HEK293 (cell line): ENCODE measurements around the gene PRSS35.
A peak's percentile ranks its signal among the peaks of the same experiment; 100 is the strongest.

Experiments
- CTCF ChIA-PET: fragments of 350-600 bp; formaldehyde crosslinking; extraction: SDS; loops from one replicate; lab custom pipeline; 2021; ENCODE audit warnings: antibody characterized with exemption; lab: Yijun Ruan, JAX
- POLR2A ChIA-PET: fragments of 300-600 bp; formaldehyde crosslinking; extraction: SDS; loops from one replicate; lab custom pipeline; 2020; ENCODE audit warnings: antibody characterized with exemption, inconsistent platforms; lab: Yijun Ruan, JAX
- H3K27ac ChIP-seq: fragments of 200-500 bp; sonication (Bioruptor generic); 2 replicates; pipeline ENCODE4 v1.5.1; 2014; ENCODE audit warnings: low read depth, low read length, control low read depth, inconsistent platforms; ENCODE audit errors: extremely low read depth
- H3K36me3 ChIP-seq, 2 experiments: fragments of 200-500 bp in 1 of 2; sonication (Bioruptor generic) in 1 of 2; 1 replicate in 1 of 2; 2 replicates in 1 of 2; pipeline ENCODE4 v1.5.1; 2014 to 2017; ENCODE audit warnings: inconsistent platforms in 2 of 2, low read length in 2 of 2; ENCODE audit not compliant: control insufficient read depth in 2 of 2, insufficient read depth in 1 of 2
- H3K4me1 ChIP-seq: fragments of 200-500 bp; sonication (Bioruptor generic); 2 replicates; pipeline ENCODE4 v1.5.1; 2014; ENCODE audit warnings: mild to moderate bottlenecking, low read length, inconsistent platforms; ENCODE audit not compliant: control insufficient read depth, insufficient read depth
- H3K4me3 ChIP-seq: 2 replicates; pipeline ENCODE4 v1.5.1; 2011; ENCODE audit warnings: low read depth, mild to moderate bottlenecking, control low read depth, low read length, moderate library complexity
- H3K9me3 ChIP-seq: fragments of 200-500 bp; sonication (Bioruptor generic); 2 replicates; pipeline ENCODE4 v1.5.1; 2014; ENCODE audit warnings: low read depth, low read length, inconsistent platforms; ENCODE audit not compliant: control insufficient read depth, insufficient read depth
- IKZF3 ChIP-seq: fragments of 450-650 bp; IDR thresholded peaks from 2 replicates; pipeline ENCODE4 v1.5.0; 2018; ENCODE audit warnings: missing biosample characterization, mild to moderate bottlenecking, missing genetic modification characterization, moderate library complexity
- OSR2 ChIP-seq: fragments of 450-650 bp; formaldehyde crosslinking; IDR thresholded peaks from 2 replicates; pipeline ENCODE4 v1.5.1; 2016; ENCODE audit warnings: missing biosample characterization, missing genetic modification characterization
- PRDM1 ChIP-seq: fragments of 450-650 bp; formaldehyde crosslinking; IDR thresholded peaks from 2 replicates; pipeline ENCODE4; 2016; ENCODE audit warnings: missing biosample characterization, missing genetic modification characterization
- SP2 ChIP-seq: fragments of 450-650 bp; formaldehyde crosslinking; IDR thresholded peaks from 2 replicates; pipeline ENCODE4 v1.5.1; 2016; ENCODE audit warnings: missing biosample characterization, missing genetic modification characterization
- WT1 ChIP-seq: fragments of 450-650 bp; formaldehyde crosslinking; IDR thresholded peaks from 2 replicates; pipeline ENCODE4 v1.5.1; 2016; ENCODE audit warnings: missing biosample characterization, missing genetic modification characterization
- YY2 ChIP-seq: fragments of 450-650 bp; formaldehyde crosslinking; IDR thresholded peaks from 2 replicates; pipeline ENCODE4 v1.5.1; 2016; ENCODE audit warnings: missing biosample characterization, missing genetic modification characterization
- ZBTB20 ChIP-seq: fragments of 450-650 bp; formaldehyde crosslinking; IDR thresholded peaks from 2 replicates; pipeline ENCODE4 v1.5.1; 2016; ENCODE audit warnings: missing biosample characterization, missing genetic modification characterization
- ZBTB8A ChIP-seq: fragments of 450-650 bp; formaldehyde crosslinking; IDR thresholded peaks from 2 replicates; pipeline ENCODE4 v1.5.1; 2016; ENCODE audit warnings: missing biosample characterization, missing genetic modification characterization
- ZNF157 ChIP-seq: fragments of 450-650 bp; formaldehyde crosslinking; IDR thresholded peaks from 2 replicates; pipeline ENCODE4 v1.5.1; 2016; ENCODE audit warnings: missing biosample characterization, missing genetic modification characterization
- ZNF223 ChIP-seq: fragments of 450-650 bp; formaldehyde crosslinking; IDR thresholded peaks from 2 replicates; pipeline ENCODE4 v1.5.1; 2016; ENCODE audit warnings: missing biosample characterization, missing genetic modification characterization
- ZNF23 ChIP-seq: fragments of 450-650 bp; formaldehyde crosslinking; IDR thresholded peaks from 2 replicates; pipeline ENCODE4 v1.5.1; 2016; ENCODE audit warnings: missing biosample characterization, missing genetic modification characterization, borderline replicate concordance
- ZNF266 ChIP-seq: fragments of 450-650 bp; formaldehyde crosslinking; IDR thresholded peaks from 2 replicates; pipeline ENCODE4 v1.5.1; 2016; ENCODE audit warnings: missing biosample characterization, missing genetic modification characterization, low read depth
- ZNF292 ChIP-seq: fragments of 450-650 bp; formaldehyde crosslinking; IDR thresholded peaks from 2 replicates; pipeline ENCODE4 v1.5.1; 2016; ENCODE audit warnings: low read depth, missing biosample characterization, missing genetic modification characterization, borderline replicate concordance
- ZNF366 ChIP-seq: fragments of 450-650 bp; formaldehyde crosslinking; conservative IDR thresholded peaks from 2 replicates; pipeline ENCODE4 v1.5.1; 2016; ENCODE audit warnings: missing biosample characterization, missing genetic modification characterization
- ZNF37A ChIP-seq: fragments of 450-650 bp; IDR thresholded peaks from 2 replicates; pipeline ENCODE4 v1.5.1; 2018; ENCODE audit warnings: missing biosample characterization, missing genetic modification characterization
- ZNF404 ChIP-seq: fragments of 450-650 bp; formaldehyde crosslinking; IDR thresholded peaks from 2 replicates; pipeline ENCODE4 v1.5.1; 2017; ENCODE audit warnings: missing biosample characterization, missing genetic modification characterization
- ZNF514 ChIP-seq: fragments of 450-650 bp; formaldehyde crosslinking; IDR thresholded peaks from 2 replicates; pipeline ENCODE4 v1.5.1; 2016; ENCODE audit warnings: missing biosample characterization, missing genetic modification characterization
- ZNF777 ChIP-seq: fragments of 450-650 bp; formaldehyde crosslinking; IDR thresholded peaks from 2 replicates; pipeline ENCODE4 v1.5.1; 2017; ENCODE audit warnings: missing biosample characterization, missing genetic modification characterization, borderline replicate concordance
- ZSCAN16 ChIP-seq: fragments of 450-650 bp; formaldehyde crosslinking; IDR thresholded peaks from 2 replicates; pipeline ENCODE4 v1.5.1; 2016; ENCODE audit warnings: missing biosample characterization, missing genetic modification characterization
- TF ChIP-seq, protein P1 (sequence below): fragments of 450-650 bp; formaldehyde crosslinking; IDR thresholded peaks from 2 replicates; pipeline ENCODE4 v1.5.1; 2016; ENCODE audit warnings: missing biosample characterization, missing genetic modification characterization
- TF ChIP-seq, protein P2 (sequence below): fragments of 450-650 bp; formaldehyde crosslinking; IDR thresholded peaks from 2 replicates; pipeline ENCODE4 v1.5.1; 2016; ENCODE audit warnings: missing biosample characterization, missing genetic modification characterization
- TF ChIP-seq, protein P3 (sequence below): fragments of 450-650 bp; formaldehyde crosslinking; optimal IDR thresholded peaks from 2 replicates; pipeline ENCODE3; 2016; ENCODE audit warnings: missing biosample characterization, mild to moderate bottlenecking, missing genetic modification characterization
- TF ChIP-seq, protein P4 (sequence below): fragments of 450-650 bp; formaldehyde crosslinking; IDR thresholded peaks from 2 replicates; pipeline ENCODE4 v1.5.1; 2016; ENCODE audit warnings: missing biosample characterization, missing genetic modification characterization
- TF ChIP-seq, protein P5 (sequence below): fragments of 450-650 bp; formaldehyde crosslinking; IDR thresholded peaks from 2 replicates; pipeline ENCODE4 v1.5.1; 2016; ENCODE audit warnings: missing biosample characterization, missing genetic modification characterization, borderline replicate concordance
- TF ChIP-seq, protein P6 (sequence below): fragments of 450-650 bp; IDR thresholded peaks from 2 replicates; pipeline ENCODE4 v1.5.1; 2018; ENCODE audit warnings: missing biosample characterization, missing genetic modification characterization

The PRSS35 gene

DNA sequence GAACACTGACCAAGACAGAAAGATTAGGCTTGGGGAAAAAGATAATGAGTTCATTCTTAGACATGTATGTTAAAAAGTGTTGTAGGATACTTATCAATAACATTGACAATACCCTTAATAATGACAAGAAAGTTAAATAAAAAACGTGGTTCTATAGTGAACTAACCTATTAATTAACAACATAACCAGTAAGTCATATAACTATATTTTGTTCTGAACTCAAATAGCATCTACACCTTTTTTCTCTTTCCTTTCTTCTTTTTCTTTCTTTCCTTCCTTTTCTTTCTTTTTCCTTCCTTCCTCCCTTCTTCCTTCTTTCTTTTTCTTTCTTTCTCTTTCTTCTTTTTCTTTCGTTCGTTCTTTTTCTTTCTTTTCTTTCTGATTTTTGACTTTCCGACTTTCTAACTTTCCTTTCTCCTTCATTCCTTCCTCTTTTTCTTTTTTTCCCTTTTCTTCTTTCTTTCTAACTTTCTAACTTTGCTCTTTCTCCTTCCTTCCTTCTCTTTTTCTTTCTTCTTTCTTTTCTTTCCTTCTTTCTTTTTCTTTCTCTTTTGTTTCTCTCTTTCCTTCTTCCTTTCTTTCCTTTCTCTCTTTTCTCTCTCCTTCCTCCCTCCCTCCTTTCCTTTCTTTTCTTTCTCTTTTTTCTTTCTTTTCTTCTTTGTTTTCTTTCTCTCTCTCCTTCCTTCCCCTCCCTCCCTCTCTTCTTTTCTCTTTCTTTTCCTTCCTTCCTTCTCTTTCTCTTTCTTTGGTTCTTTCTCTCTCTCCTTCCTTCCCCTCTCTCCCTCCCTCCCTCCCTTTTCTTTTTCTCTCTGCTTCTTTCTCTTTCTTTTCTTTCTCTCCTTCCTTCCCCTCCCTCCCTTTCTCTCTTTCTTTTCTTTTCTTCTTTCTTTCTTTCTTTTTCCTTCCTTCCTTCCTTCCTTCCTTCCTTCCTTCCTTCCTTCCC is 24.6 kb downstream of the PRSS35 start:
- TF ChIP-seq PRDM1 (tag by site-specific recombination) (peak; percentile 100), ZNF366 (tag by site-specific recombination) (peak; percentile 98), YY2 (tag by site-specific recombination) (no peak), ZNF37A (tag by site-specific recombination) (no peak), ZNF223 (no peak; the same call in 1 of the 2 replicates), ZBTB8A (tag by site-specific recombination) (no peak), ZBTB20 (no peak), ZNF777 (tag by site-specific recombination) (0 out of 2 replicates have a peak, but pooled peaks have one; percentile 12), IKZF3 (tag by site-specific recombination) (no peak), ZNF266 (0 out of 2 replicates have a peak, but pooled peaks have one; percentile 29), ZNF514 (tag by site-specific recombination) (no peak), WT1 (no peak), ZNF23 (tag by site-specific recombination) (no peak), SP2 (tag by site-specific recombination) (no peak; the same call in 1 of the 2 replicates), ZSCAN16 (tag by site-specific recombination) (no peak)
- TF ChIP-seq, protein P1, sequence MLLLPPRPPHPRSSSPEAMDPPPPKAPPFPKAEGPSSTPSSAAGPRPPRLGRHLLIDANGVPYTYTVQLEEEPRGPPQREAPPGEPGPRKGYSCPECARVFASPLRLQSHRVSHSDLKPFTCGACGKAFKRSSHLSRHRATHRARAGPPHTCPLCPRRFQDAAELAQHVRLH (tag by site-specific recombination): no peak
- TF ChIP-seq, protein P2, sequence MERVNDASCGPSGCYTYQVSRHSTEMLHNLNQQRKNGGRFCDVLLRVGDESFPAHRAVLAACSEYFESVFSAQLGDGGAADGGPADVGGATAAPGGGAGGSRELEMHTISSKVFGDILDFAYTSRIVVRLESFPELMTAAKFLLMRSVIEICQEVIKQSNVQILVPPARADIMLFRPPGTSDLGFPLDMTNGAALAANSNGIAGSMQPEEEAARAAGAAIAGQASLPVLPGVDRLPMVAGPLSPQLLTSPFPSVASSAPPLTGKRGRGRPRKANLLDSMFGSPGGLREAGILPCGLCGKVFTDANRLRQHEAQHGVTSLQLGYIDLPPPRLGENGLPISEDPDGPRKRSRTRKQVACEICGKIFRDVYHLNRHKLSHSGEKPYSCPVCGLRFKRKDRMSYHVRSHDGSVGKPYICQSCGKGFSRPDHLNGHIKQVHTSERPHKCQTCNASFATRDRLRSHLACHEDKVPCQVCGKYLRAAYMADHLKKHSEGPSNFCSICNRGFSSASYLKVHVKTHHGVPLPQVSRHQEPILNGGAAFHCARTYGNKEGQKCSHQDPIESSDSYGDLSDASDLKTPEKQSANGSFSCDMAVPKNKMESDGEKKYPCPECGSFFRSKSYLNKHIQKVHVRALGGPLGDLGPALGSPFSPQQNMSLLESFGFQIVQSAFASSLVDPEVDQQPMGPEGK (tag by site-specific recombination): no peak
- TF ChIP-seq, protein P3, sequence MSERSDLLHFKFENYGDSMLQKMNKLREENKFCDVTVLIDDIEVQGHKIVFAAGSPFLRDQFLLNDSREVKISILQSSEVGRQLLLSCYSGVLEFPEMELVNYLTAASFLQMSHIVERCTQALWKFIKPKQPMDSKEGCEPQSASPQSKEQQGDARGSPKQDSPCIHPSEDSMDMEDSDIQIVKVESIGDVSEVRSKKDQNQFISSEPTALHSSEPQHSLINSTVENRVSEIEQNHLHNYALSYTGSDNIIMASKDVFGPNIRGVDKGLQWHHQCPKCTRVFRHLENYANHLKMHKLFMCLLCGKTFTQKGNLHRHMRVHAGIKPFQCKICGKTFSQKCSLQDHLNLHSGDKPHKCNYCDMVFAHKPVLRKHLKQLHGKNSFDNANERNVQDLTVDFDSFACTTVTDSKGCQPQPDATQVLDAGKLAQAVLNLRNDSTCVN (tag by site-specific recombination): no peak
- TF ChIP-seq, protein P4, sequence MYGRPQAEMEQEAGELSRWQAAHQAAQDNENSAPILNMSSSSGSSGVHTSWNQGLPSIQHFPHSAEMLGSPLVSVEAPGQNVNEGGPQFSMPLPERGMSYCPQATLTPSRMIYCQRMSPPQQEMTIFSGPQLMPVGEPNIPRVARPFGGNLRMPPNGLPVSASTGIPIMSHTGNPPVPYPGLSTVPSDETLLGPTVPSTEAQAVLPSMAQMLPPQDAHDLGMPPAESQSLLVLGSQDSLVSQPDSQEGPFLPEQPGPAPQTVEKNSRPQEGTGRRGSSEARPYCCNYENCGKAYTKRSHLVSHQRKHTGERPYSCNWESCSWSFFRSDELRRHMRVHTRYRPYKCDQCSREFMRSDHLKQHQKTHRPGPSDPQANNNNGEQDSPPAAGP (tag by site-specific recombination): no peak
- TF ChIP-seq, all 188 proteins: peak for 4
- H3K4me3 ChIP-seq: no peak overlapping the region
- H3K27ac ChIP-seq: no peak overlapping the region
- H3K36me3 ChIP-seq: no peaks in the 10 kb centered on the region
- H3K9me3 ChIP-seq: no peaks in the 10 kb centered on the region
- H3K4me1 ChIP-seq: no peaks in the 10 kb centered on the region
- CTCF ChIA-PET: interaction anchor here (0.6 to 1.5 kb wide), 41 partner anchors 9 to 1685 kb away, joined by 3 to 12 read pairs (median 4); partner anchors contain the start of gene PRSS35
- POLR2A ChIA-PET: no interaction called here

DNA sequence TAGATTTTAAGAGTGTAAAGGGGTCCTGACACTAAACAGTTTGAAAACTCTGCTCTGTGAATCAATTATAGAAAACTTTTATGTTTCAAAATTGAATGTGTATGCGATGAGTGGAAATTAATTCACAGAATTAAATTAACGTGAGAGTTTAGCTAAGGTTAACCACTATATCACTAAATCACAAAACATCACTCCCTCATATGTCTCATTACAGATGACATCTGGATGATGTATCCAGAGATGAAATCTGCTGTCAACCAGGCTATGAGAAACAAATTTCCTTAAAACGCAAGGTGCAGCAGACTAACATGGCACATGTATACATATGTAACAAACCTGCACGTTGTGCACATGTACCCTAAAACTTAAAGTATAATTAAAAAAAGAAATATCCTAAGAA is 27.3 kb downstream of the PRSS35 start:
- H3K27ac ChIP-seq: no peak overlapping the region
- TF ChIP-seq, protein P5, sequence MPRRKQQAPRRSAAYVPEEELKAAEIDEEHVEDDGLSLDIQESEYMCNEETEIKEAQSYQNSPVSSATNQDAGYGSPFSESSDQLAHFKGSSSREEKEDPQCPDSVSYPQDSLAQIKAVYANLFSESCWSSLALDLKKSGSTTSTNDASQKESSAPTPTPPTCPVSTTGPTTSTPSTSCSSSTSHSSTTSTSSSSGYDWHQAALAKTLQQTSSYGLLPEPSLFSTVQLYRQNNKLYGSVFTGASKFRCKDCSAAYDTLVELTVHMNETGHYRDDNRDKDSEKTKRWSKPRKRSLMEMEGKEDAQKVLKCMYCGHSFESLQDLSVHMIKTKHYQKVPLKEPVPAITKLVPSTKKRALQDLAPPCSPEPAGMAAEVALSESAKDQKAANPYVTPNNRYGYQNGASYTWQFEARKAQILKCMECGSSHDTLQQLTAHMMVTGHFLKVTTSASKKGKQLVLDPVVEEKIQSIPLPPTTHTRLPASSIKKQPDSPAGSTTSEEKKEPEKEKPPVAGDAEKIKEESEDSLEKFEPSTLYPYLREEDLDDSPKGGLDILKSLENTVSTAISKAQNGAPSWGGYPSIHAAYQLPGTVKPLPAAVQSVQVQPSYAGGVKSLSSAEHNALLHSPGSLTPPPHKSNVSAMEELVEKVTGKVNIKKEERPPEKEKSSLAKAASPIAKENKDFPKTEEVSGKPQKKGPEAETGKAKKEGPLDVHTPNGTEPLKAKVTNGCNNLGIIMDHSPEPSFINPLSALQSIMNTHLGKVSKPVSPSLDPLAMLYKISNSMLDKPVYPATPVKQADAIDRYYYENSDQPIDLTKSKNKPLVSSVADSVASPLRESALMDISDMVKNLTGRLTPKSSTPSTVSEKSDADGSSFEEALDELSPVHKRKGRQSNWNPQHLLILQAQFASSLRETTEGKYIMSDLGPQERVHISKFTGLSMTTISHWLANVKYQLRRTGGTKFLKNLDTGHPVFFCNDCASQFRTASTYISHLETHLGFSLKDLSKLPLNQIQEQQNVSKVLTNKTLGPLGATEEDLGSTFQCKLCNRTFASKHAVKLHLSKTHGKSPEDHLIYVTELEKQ (tag by site-specific recombination): no peak
- TF ChIP-seq SP2 (tag by site-specific recombination) (no peak), ZNF266 (no peak), OSR2 (tag by site-specific recombination) (no peak), ZNF157 (tag by site-specific recombination) (no peak), ZNF292 (tag by site-specific recombination) (no peak), ZNF404 (tag by site-specific recombination) (no peak), ZBTB8A (tag by site-specific recombination) (no peak)
- TF ChIP-seq, protein P6, sequence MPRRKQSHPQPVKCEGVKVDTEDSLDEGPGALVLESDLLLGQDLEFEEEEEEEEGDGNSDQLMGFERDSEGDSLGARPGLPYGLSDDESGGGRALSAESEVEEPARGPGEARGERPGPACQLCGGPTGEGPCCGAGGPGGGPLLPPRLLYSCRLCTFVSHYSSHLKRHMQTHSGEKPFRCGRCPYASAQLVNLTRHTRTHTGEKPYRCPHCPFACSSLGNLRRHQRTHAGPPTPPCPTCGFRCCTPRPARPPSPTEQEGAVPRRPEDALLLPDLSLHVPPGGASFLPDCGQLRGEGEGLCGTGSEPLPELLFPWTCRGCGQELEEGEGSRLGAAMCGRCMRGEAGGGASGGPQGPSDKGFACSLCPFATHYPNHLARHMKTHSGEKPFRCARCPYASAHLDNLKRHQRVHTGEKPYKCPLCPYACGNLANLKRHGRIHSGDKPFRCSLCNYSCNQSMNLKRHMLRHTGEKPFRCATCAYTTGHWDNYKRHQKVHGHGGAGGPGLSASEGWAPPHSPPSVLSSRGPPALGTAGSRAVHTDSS (tag by site-specific recombination): no peak

More for the DNA sequence above, 27.3 kb downstream of the PRSS35 start:
- ChIA-PET POLR2A (no interaction called here), CTCF (interaction anchor here (0.6 to 0.9 kb wide), 2 partner anchors 17 to 336 kb away, joined by 3 read pairs; no protein-coding TSS in a partner anchor)
- H3K9me3 ChIP-seq: no peaks in the 10 kb centered on the region
- no peaks in the 10 kb centered on the region for H3K36me3 ChIP-seq
- no peaks in the 10 kb centered on the region for H3K4me1 ChIP-seq
- no peak overlapping the region for H3K4me3 ChIP-seq
